ENCODE results near the gene WDR36.
"Not testable (repeated sequence)": the region's sequence is repeated elsewhere in the genome, so short reads cannot be mapped to it uniquely, and the experiment has no call there.

WDR36 gene

GRCh38 chr5:111138096-111138495 lies 45.9 kb downstream of the WDR36 start:
- DNase-seq (ENCODE audit: low read depth), result no peak

GRCh38 chr5:111141471-111141870 lies 49.3 kb downstream of the WDR36 start:
- not testable (repeated sequence) for DNase-seq (ENCODE audit: low read depth)

GRCh38 chr5:111142932-111143331 lies 50.8 kb downstream of the WDR36 start:
- DNase-seq (ENCODE audit: low read depth), result no peak

GRCh38 chr5:111143910-111144309 lies 51.8 kb downstream of the WDR36 start:
- DNase-seq (ENCODE audit: low read depth), result no peak

- no peak for DNase-seq (ENCODE audit: low read depth)
Measured at GRCh38 chr5:111144352-111144930, 52.3 kb downstream of the WDR36 start.

DNA sequence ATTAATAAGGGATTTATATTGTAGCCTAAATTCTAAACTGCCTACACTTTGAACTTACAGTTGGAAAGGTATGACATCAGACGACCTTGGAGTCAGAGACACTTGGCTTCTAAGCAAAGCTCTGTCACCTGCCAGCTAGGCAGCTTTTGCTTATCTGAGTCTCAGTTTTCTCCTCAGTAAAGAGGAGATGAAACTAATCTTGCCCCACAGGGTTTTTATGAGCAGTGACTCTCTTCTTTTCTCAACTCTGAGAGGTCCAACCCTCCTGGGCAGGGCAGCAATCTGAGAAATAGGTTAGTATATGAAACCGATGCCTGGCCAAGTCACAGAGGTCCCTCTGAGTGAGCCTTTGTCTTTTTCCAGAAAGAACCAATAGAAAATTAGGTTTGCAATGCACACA lies 53.9 kb downstream of the WDR36 start:
- no peak for DNase-seq (ENCODE audit: low read depth)

GRCh38 chr5:111147502-111147901 lies 55.4 kb downstream of the WDR36 start:
- no peak for DNase-seq (ENCODE audit: low read depth)

- DNase-seq (ENCODE audit: low read depth), result no peak
Measured at GRCh38 chr5:111151998-111152397, 59.9 kb downstream of the WDR36 start.

DNA sequence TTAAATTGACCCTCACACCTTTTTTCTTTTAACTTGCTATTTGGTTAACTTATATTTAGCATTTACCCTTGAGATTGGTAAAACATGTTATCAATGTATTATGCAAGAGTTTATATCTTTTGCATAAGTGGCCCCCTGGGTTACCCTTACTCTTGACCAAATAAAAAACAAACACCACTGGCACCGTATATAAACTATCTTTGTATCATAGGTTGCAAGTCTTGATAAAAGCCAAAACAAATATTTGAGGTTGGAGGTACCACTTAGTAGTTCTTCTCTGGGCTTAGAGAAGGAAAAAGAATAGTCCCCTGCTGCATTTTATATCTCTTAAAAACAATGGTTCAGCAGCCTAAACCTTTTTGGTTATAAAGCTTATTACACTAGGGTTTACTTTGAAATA lies 61.3 kb downstream of the WDR36 start:
- no peak for DNase-seq (ENCODE audit: low read depth)

- DNase-seq (ENCODE audit: low read depth), result no peak
Measured at GRCh38 chr5:111153945-111154344, 61.8 kb downstream of the WDR36 start.

DNA sequence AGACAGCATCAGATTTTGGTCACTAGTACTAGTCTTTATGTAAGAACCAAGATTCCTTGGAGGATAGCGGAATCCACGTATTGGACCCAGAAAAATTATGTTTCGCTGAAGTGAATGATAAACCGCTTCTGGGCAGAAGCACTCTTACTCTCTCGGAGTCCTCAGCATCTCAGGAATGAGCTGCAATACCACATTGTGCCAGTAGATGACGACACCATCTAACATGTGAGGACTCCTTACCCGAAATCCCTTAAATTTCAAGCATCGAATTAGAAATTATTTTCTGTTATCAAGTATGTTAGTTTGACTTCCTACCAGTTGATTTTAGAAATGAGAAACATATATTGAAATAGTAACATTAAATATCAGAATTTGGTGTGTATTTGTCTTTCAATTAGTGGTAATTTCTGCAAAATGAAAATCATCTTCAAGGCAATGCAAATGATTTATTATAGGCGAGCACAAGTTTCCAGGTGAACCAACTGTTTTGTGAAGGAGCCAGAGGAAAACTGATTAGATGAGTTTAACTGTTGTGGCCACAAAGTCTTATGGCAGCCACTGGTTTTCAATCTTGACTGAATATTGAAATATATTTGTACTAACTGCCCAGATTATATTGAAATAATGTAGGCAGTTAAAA lies 66.1 kb downstream of the WDR36 start:
- peak; percentile 41 for DNase-seq (ENCODE audit: low read depth)

GRCh38 chr5:111159845-111160244 lies 67.7 kb downstream of the WDR36 start:
- no peak for DNase-seq (ENCODE audit: low read depth)

- DNase-seq (ENCODE audit: low read depth), result no peak
Measured at GRCh38 chr5:111163000-111163399, 70.9 kb downstream of the WDR36 start.

- no peak for DNase-seq (ENCODE audit: low read depth)
Measured at GRCh38 chr5:111165058-111165457, 72.9 kb downstream of the WDR36 start.

DNA sequence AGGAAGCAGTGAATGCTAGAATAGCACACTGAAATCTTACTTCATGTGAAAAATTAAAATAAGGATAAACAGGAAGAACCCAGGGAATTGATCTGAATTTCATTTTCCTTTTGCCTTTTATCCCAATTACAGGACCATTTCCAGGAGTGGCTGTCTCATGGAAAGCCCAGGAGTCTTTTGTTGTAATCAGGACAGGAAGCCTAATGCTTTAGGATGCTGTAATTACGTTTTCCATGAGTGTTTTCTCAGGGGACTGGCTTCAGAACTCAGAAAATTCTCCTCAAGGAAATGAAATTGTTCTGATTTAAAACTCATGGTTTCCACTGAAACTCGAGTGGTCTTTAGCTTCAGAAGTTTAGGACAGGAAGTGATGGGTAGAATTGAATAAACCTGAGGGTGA lies 75.4 kb downstream of the WDR36 start:
- DNase-seq (ENCODE audit: low read depth), result no peak

DNA sequence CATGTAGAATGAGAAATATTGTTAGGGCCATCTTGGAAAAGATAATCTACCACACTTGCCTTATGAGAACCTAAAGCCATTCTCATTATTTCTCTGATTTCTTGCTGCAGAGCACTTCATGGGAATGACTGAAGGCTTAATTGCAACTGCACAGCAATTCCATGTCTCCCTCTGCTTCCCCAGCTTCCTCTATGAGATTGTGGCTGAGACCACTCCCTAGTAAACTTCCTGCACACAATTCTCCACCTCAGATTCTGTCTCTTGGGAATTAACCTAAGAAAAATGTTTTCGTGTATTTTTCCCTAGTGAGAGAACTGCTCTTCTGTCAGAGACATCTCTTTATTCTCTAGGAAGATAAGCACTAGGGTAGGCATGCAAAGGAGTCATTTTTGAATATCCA lies 76.5 kb downstream of the WDR36 start:
- no peak for DNase-seq (ENCODE audit: low read depth)

DNA sequence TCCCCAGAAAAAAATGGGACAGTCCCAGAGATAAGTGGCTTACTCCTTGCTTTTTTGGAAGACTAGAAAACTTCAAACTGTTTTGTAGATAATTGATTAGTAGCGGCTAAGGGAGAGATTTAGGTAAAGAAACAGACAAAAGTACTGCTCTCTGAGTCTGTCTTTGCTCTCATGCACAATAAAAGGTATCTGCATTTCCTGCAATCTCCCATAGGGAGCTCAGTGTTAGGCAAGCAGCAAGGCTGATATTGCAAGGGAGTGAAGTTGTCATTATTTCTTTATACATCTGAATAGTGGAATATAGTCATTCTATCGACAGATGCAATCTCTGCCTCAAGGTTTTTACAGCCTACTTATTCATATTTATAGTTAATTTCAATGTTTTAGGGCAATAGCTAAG lies 77.1 kb downstream of the WDR36 start:
- DNase-seq (ENCODE audit: low read depth), result no peak

- DNase-seq (ENCODE audit: low read depth), result no peak
Measured at GRCh38 chr5:111170279-111170678, 78.1 kb downstream of the WDR36 start.

DNA sequence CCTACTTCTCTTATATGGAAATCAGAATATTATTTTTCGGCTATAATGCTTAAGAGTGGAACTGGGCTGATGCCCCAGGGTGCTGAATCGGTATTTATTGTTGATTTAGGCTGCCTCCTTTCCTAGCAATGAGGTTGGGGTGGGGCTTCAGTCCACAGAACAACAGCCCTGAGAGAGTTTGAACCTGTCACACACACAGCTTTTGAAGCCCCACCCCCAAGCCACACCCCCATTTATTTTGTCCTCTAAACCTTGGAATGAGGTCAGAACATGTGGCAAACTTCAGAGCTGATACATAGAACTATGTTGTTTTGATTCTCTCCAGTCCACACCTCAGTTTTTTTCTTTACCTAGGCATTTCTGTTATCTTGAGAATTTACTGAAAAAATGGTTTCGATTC lies 80.4 kb downstream of the WDR36 start:
- no peak for DNase-seq (ENCODE audit: low read depth)

GRCh38 chr5:111173476-111173875 lies 81.3 kb downstream of the WDR36 start:
- DNase-seq (ENCODE audit: low read depth), result no peak

Measured in T-helper 22 cell (primary cell).